GM19035 (cell line): ENCODE data around the gene PTPRN2.

Experiments
- ATAC-seq: cut with Tn5 transposase; IDR thresholded peaks from one replicate; pipeline ENCODE4 v1.9.1; 2021; ENCODE audit not compliant: unreplicated experiment

Gene PTPRN2

GRCh38 chr7:158085741-158086695, 501.6 kb downstream of the PTPRN2 start:
- no peak for ATAC-seq

GRCh38 chr7:158084555-158084954, 503.1 kb downstream of the PTPRN2 start:
- no peak for ATAC-seq

- no peak for ATAC-seq
Observed at GRCh38 chr7:158083526-158084310, 503.9 kb downstream of the PTPRN2 start.

- no peak for ATAC-seq
Observed at GRCh38 chr7:158082761-158083160, 504.9 kb downstream of the PTPRN2 start.

- ATAC-seq = no peak
Observed at GRCh38 chr7:158080899-158081445, 506.7 kb downstream of the PTPRN2 start.

GRCh38 chr7:158077934-158078910, 509.4 kb downstream of the PTPRN2 start:
- ATAC-seq = no peak

GRCh38 chr7:158077151-158077840, 510.3 kb downstream of the PTPRN2 start:
- ATAC-seq = no peak

GRCh38 chr7:158076656-158077055, 511.0 kb downstream of the PTPRN2 start:
- no peak for ATAC-seq

GRCh38 chr7:158076215-158076614, 511.4 kb downstream of the PTPRN2 start:
- ATAC-seq = no peak

- ATAC-seq = no peak
Observed at GRCh38 chr7:158075633-158076001, 512.0 kb downstream of the PTPRN2 start.

GRCh38 chr7:158074896-158075632, 512.6 kb downstream of the PTPRN2 start:
- no peak for ATAC-seq

GRCh38 chr7:158073845-158074840, 513.5 kb downstream of the PTPRN2 start:
- ATAC-seq = no peak

- ATAC-seq = no peak
Observed at GRCh38 chr7:158072991-158073730, 514.5 kb downstream of the PTPRN2 start.

- ATAC-seq = no peak
Observed at GRCh38 chr7:158070222-158070920, 517.3 kb downstream of the PTPRN2 start.

- ATAC-seq = no peak
Observed at GRCh38 chr7:158068853-158069252, 518.8 kb downstream of the PTPRN2 start.

- no peak for ATAC-seq
Observed at GRCh38 chr7:158067931-158068482, 519.6 kb downstream of the PTPRN2 start.
